Measurements from ENCODE around the gene PRKAR2A. TPM values are rescaled to one million over a fixed set of nuclear protein-coding genes. Genes with fewer than 3 reads are reported as not detected.

PRKAR2A gene
- total RNA-seq, 4 donors from 2014 or later, result 25.8 to 40.3 (median 33.2) TPM

GRCh38 chr3:48837163-48837562 is 10.5 kb downstream of the PRKAR2A start:
- no peak for TF ChIP-seq CTCF (IDR thresholded peaks at IDR 0.05; ENCODE audit: low read depth)

- TF ChIP-seq CTCF (IDR thresholded peaks at IDR 0.05; ENCODE audit: low read depth), result no peak
These were observed 11.9 kb downstream of the PRKAR2A start for GRCh38 chr3:48835650-48836366.

GRCh38 chr3:48832684-48833083 is 15.0 kb downstream of the PRKAR2A start:
- TF ChIP-seq CTCF (IDR thresholded peaks at IDR 0.05; ENCODE audit: low read depth), result no peak

- no peak for TF ChIP-seq CTCF (IDR thresholded peaks at IDR 0.05; ENCODE audit: low read depth)
These were observed 17.0 kb downstream of the PRKAR2A start for GRCh38 chr3:48830715-48831114.

- TF ChIP-seq CTCF (IDR thresholded peaks at IDR 0.05; ENCODE audit: low read depth), result no peak
These were observed 21.2 kb downstream of the PRKAR2A start for GRCh38 chr3:48826451-48826850.

GRCh38 chr3:48820612-48821324 is 26.9 kb downstream of the PRKAR2A start:
- TF ChIP-seq CTCF (IDR thresholded peaks at IDR 0.05; ENCODE audit: low read depth), result no peak

Measured in subcutaneous adipose tissue (tissue), 4 donors.